NCI-H146 treated with DMSO at 0.1 percent for 48 hours (cell line): ENCODE results near the gene HEXB.

Experiments
- DNase-seq: peaks from one replicate; lab custom pipeline; 2025; ENCODE audit not compliant: unreplicated experiment; lab: John Stamatoyannopoulos, UW

The HEXB gene

GRCh38 chr5:74684900-74685851, at the start of gene HEXB:
TSS of gene HEXB (plus strand) at chr5:74685233. CDS start at chr5:74685261, 28 bp downstream.
- peak; percentile 58 for DNase-seq

- no peak for DNase-seq
Observed at GRCh38 chr5:74636149-74636548, 48.9 kb upstream of the HEXB start.

- no peak for DNase-seq
Observed at GRCh38 chr5:74636552-74636951, 48.5 kb upstream of the HEXB start.

- DNase-seq: no peak
Observed at GRCh38 chr5:74638544-74638969, 46.5 kb upstream of the HEXB start.

- DNase-seq: no peak
Observed at GRCh38 chr5:74638970-74639806, 45.8 kb upstream of the HEXB start.

- DNase-seq: no peak
Observed at GRCh38 chr5:74639807-74640449, 45.1 kb upstream of the HEXB start.

- peak; percentile 70 for DNase-seq
Observed at GRCh38 chr5:74640450-74640953, 44.5 kb upstream of the HEXB start, which contains the start of gene ENC1. TSS of gene ENC1 (minus strand) at chr5:74640728. CDS start at chr5:74636485, 4,243 bp downstream.

GRCh38 chr5:74640954-74641734, 43.9 kb upstream of the HEXB start:
- no peak for DNase-seq

- no peak for DNase-seq
Observed at GRCh38 chr5:74641735-74642542, 43.1 kb upstream of the HEXB start.

GRCh38 chr5:74642543-74642863, 42.5 kb upstream of the HEXB start:
- DNase-seq: no peak

GRCh38 chr5:74643111-74643562, 41.9 kb upstream of the HEXB start:
- DNase-seq: no peak

GRCh38 chr5:74647096-74647495, 37.9 kb upstream of the HEXB start:
- peak; percentile 40 for DNase-seq

- DNase-seq: peak; percentile 68
Observed at GRCh38 chr5:74648835-74649293, 36.2 kb upstream of the HEXB start.

GRCh38 chr5:74649421-74649973, 35.5 kb upstream of the HEXB start:
- DNase-seq: no peak

- DNase-seq: no peak
Observed at GRCh38 chr5:74651710-74652109, 33.3 kb upstream of the HEXB start.

GRCh38 chr5:74652576-74652975, 32.5 kb upstream of the HEXB start:
- no peak for DNase-seq

GRCh38 chr5:74653991-74654390, 31.0 kb upstream of the HEXB start:
- no peak for DNase-seq

GRCh38 chr5:74655206-74655605, 29.8 kb upstream of the HEXB start:
- DNase-seq: no peak

GRCh38 chr5:74655716-74656115, 29.3 kb upstream of the HEXB start:
- DNase-seq: no peak
